GM23248 (cell line): ENCODE measurements around the gene HPDL. TPM values are rescaled to one million over a fixed set of nuclear protein-coding genes. Genes with fewer than 3 reads are reported as not detected.

Source experiments
- DNase-seq: peaks from one replicate; pipeline ENCODE4 v3.0.0-alpha.2; 2015
- H2AFZ ChIP-seq: fragments of 200-600 bp; sonication (generic); 2 replicates; pipeline ENCODE4 v1.6.1; 2016; ENCODE audit warnings: antibody characterized with exemption
- H3F3A ChIP-seq: fragments of 200-600 bp; sonication (generic); 2 replicates; pipeline ENCODE4 v1.6.1; 2016; ENCODE audit warnings: mild to moderate bottlenecking, antibody characterized with exemption, mixed run types; ENCODE audit not compliant: insufficient read depth
- H3K27ac ChIP-seq: fragments of 200-600 bp; sonication (generic); 2 replicates; pipeline ENCODE4 v1.5.1; 2016; ENCODE audit warnings: mild to moderate bottlenecking
- H3K27me3 ChIP-seq: fragments of 200-600 bp; sonication (generic); replicated peaks from 2 replicates; pipeline ENCODE4 v1.6.1; 2016; ENCODE audit warnings: mild to moderate bottlenecking; ENCODE audit not compliant: insufficient read depth
- H3K36me3 ChIP-seq: fragments of 200-600 bp; sonication (generic); 2 replicates; pipeline ENCODE4 v1.6.1; 2016; ENCODE audit warnings: low read depth, mild to moderate bottlenecking
- H3K4me1 ChIP-seq: fragments of 200-600 bp; sonication (generic); 2 replicates; pipeline ENCODE4 v1.6.1; 2016; ENCODE audit warnings: mild to moderate bottlenecking; ENCODE audit not compliant: insufficient read depth
- H3K4me2 ChIP-seq: fragments of 200-600 bp; sonication (generic); one replicate; pipeline ENCODE4 v1.6.1; 2016; ENCODE audit warnings: mild to moderate bottlenecking; ENCODE audit not compliant: unreplicated experiment
- H3K4me3 ChIP-seq: fragments of 200-600 bp; sonication (generic); 2 replicates; pipeline ENCODE4 v1.5.1; 2016; ENCODE audit warnings: mild to moderate bottlenecking
- H3K79me2 ChIP-seq: fragments of 200-600 bp; sonication (generic); 2 replicates; pipeline ENCODE4 v1.6.1; 2016; ENCODE audit warnings: mild to moderate bottlenecking; ENCODE audit not compliant: insufficient read depth
- H3K9ac ChIP-seq: fragments of 200-600 bp; sonication (generic); 2 replicates; pipeline ENCODE4 v1.6.1; 2016; ENCODE audit warnings: mild to moderate bottlenecking
- H3K9me2 ChIP-seq: fragments of 200-600 bp; sonication (generic); 2 replicates; pipeline ENCODE4 v1.6.1; 2016; ENCODE audit warnings: mixed run types, mild to moderate bottlenecking, moderate library complexity; ENCODE audit not compliant: insufficient read depth
- H3K9me3 ChIP-seq: fragments of 200-600 bp; sonication (generic); one replicate; pipeline ENCODE4 v1.6.1; 2017; ENCODE audit warnings: low read depth
- H4K20me1 ChIP-seq: fragments of 200-600 bp; sonication (generic); 2 replicates; pipeline ENCODE4 v1.6.0; 2016; ENCODE audit not compliant: insufficient read depth
- EZH2 ChIP-seq: fragments of 200-600 bp; sonication (generic); IDR thresholded peaks from 2 replicates; pipeline ENCODE4 v1.6.1; 2018; ENCODE audit warnings: antibody characterized with exemption, mild to moderate bottlenecking; ENCODE audit not compliant: insufficient read depth, poor library complexity, severe bottlenecking
- EZH2phosphoT487 ChIP-seq: fragments of 200-600 bp; sonication (generic); IDR thresholded peaks from 2 replicates; pipeline ENCODE4 v1.6.1; 2018; ENCODE audit warnings: antibody characterized with exemption, moderate library complexity, mild to moderate bottlenecking, low read depth; ENCODE audit not compliant: insufficient read depth
- WGBS, 2 experiments: methylation state at CpG; one replicate each; pipeline ENCODE4 v1.1.6; 2015 to 2017; ENCODE audit warnings: low lambda C conversion rate in 2 of 2, low coverage in 1 of 2; ENCODE audit errors: missing lambda C conversion rate in 2 of 2; 5-methylcytosine and 5-hydroxymethylcytosine counted together
- in situ Hi-C: fragments of 300-500 bp; cut with MboI; formaldehyde crosslinking; loops from 2 replicates; pipeline ENCODE4 v1.15.0; 2020
- polyA plus RNA-seq: library from polyadenylated mRNA; unstranded; fragments of >200 nt; fragmentation: Nextera tagmentation; extraction: Ambion mirVana; gene quantifications from 2 replicates; pipeline ENCODE4 v1.2.1, GENCODE V29; 2016
- total RNA-seq: library from RNA; depleted of rRNA; stranded (reverse); fragments of >200 nt; shearing (Covaris generic); gene quantifications from 2 replicates; pipeline ENCODE4 v1.2.3, GENCODE V29; 2014; rRNA removed

HPDL gene
- total and polyA plus RNA-seq, 2 experiments from 2014 or later, result 1.2 to 3.7 TPM

- Histone ChIP-seq H3K36me3 (no peaks in the 10 kb centered on the region), H3K9me3 (no peaks in the 10 kb centered on the region), H3K27me3 (no peaks in the 10 kb centered on the region), H3K27ac (no peak overlapping the region), H3F3A (no peaks in the 10 kb centered on the region), H3K4me1 (no peaks in the 10 kb centered on the region), H3K9ac (no peak overlapping the region), H3K9me2 (no peaks in the 10 kb centered on the region), H4K20me1 (no peaks in the 10 kb centered on the region), H3K79me2 (no peaks in the 10 kb centered on the region), H2AFZ (no peak overlapping the region), H3K4me3 (no peak overlapping the region), H3K4me2 (no peak overlapping the region)
- TF ChIP-seq EZH2 (no peak), EZH2phosphoT487 (no peak)
- DNase-seq, result no peak
- in situ Hi-C loops, result no loop called here
Observed at GRCh38 chr1:45370575-45370974, 43.9 kb downstream of the HPDL start.

GRCh38 chr1:45373573-45373972 lies 46.9 kb downstream of the HPDL start:
- Histone ChIP-seq H3F3A (no peaks in the 10 kb centered on the region), H3K4me3 (no peak overlapping the region), H3K4me1 (no peaks in the 10 kb centered on the region), H3K27ac (no peak overlapping the region), H3K27me3 (no peaks in the 10 kb centered on the region), H3K36me3 (no peaks in the 10 kb centered on the region), H3K9me2 (no peaks in the 10 kb centered on the region), H2AFZ (no peak overlapping the region), H3K9ac (no peak overlapping the region), H4K20me1 (no peaks in the 10 kb centered on the region), H3K9me3 (no peaks in the 10 kb centered on the region), H3K4me2 (no peak overlapping the region), H3K79me2 (no peaks in the 10 kb centered on the region)
- no peak for DNase-seq
- TF ChIP-seq EZH2phosphoT487 (no peak), EZH2 (no peak)
- in situ Hi-C loops, result no loop called here

- H3K36me3 ChIP-seq, result no peaks in the 10 kb centered on the region
- H3K4me2 ChIP-seq, result no peak overlapping the region
- in situ Hi-C loops, result no loop called here
- H3F3A ChIP-seq, result no peaks in the 10 kb centered on the region
- no peaks in the 10 kb centered on the region for H3K4me1 ChIP-seq
- H3K9ac ChIP-seq, result no peak overlapping the region
- peak; percentile 27 for DNase-seq
- 27 to 29% methylated on average over 3 of the region's 3 CpGs for WGBS, 2 experiments
- H3K79me2 ChIP-seq, result no peaks in the 10 kb centered on the region
- H3K9me3 ChIP-seq, result no peaks in the 10 kb centered on the region
- no peaks in the 10 kb centered on the region for H3K27me3 ChIP-seq
- H3K27ac ChIP-seq, result no peak overlapping the region
- no peak overlapping the region for H2AFZ ChIP-seq
- H4K20me1 ChIP-seq, result no peaks in the 10 kb centered on the region
- no peak overlapping the region for H3K4me3 ChIP-seq
- TF ChIP-seq EZH2phosphoT487 (no peak), EZH2 (no peak)
- no peaks in the 10 kb centered on the region for H3K9me2 ChIP-seq
Observed at GRCh38 chr1:45375104-45376090, 48.7 kb downstream of the HPDL start.

GRCh38 chr1:45378184-45378583 lies 51.5 kb downstream of the HPDL start:
- Histone ChIP-seq H2AFZ (no peak overlapping the region), H3K27me3 (no peaks in the 10 kb centered on the region), H3K9me3 (no peaks in the 10 kb centered on the region), H4K20me1 (no peaks in the 10 kb centered on the region), H3K27ac (no peak overlapping the region), H3K36me3 (no peaks in the 10 kb centered on the region), H3K4me3 (no peak overlapping the region), H3K79me2 (no peaks in the 10 kb centered on the region), H3F3A (no peaks in the 10 kb centered on the region), H3K9ac (no peak overlapping the region), H3K4me1 (no peaks in the 10 kb centered on the region), H3K4me2 (no peak overlapping the region), H3K9me2 (no peaks in the 10 kb centered on the region)
- in situ Hi-C loops, result no loop called here
- TF ChIP-seq EZH2phosphoT487 (no peak), EZH2 (no peak)
- DNase-seq, result no peak

Other genes with a start within 250 kb of the HPDL start
- gene ZSWIM5, start 120.3 kb upstream of the HPDL start, total RNA-seq, result 0.54 and 1.1 TPM in 2 replicates
- 0.06 and 0.08 TPM in 2 replicates for gene ZSWIM5, start 120.3 kb upstream of the HPDL start, polyA plus RNA-seq
- gene TOE1, start 13.3 kb downstream of the HPDL start, total RNA-seq, result 10.4 and 15.3 TPM in 2 replicates
- 8.2 and 8.4 TPM in 2 replicates for gene TOE1, start 13.3 kb downstream of the HPDL start, polyA plus RNA-seq
- gene MUTYH, start 13.5 kb downstream of the HPDL start, total RNA-seq, result 14.5 and 15.0 TPM in 2 replicates
- 10.0 and 10.6 TPM in 2 replicates for gene MUTYH, start 13.5 kb downstream of the HPDL start, polyA plus RNA-seq
- 1.1 and 1.3 TPM in 2 replicates for gene TESK2, start 164.3 kb downstream of the HPDL start, total RNA-seq
- 1.5 and 1.8 TPM in 2 replicates for gene TESK2, start 164.3 kb downstream of the HPDL start, polyA plus RNA-seq
- 0.76 and 1.4 TPM in 2 replicates for gene CCDC163, start 173.2 kb downstream of the HPDL start, total RNA-seq
- 1.8 TPM in 2 replicates for gene CCDC163, start 173.2 kb downstream of the HPDL start, polyA plus RNA-seq
- gene MMACHC, start 173.4 kb downstream of the HPDL start, total RNA-seq, result 2.8 and 12.9 TPM in 2 replicates
- gene MMACHC, start 173.4 kb downstream of the HPDL start, polyA plus RNA-seq, result 4.4 and 4.5 TPM in 2 replicates
- gene PRDX1, start 195.0 kb downstream of the HPDL start, total RNA-seq, result 462 and 474 TPM in 2 replicates
- 759 and 775 TPM in 2 replicates for gene PRDX1, start 195.0 kb downstream of the HPDL start, polyA plus RNA-seq
- gene AKR1A1, start 223.9 kb downstream of the HPDL start, total RNA-seq, result 76.3 and 86.9 TPM in 2 replicates
- gene AKR1A1, start 223.9 kb downstream of the HPDL start, polyA plus RNA-seq, result 106 and 108 TPM in 2 replicates